CD1c-positive myeloid dendritic cell (primary cell): ENCODE measurements around the gene FBN3.

Source experiments
- DNase-seq: peaks from one replicate; pipeline ENCODE4 v3.0.0-alpha.2; 2016; ENCODE audit errors: extremely low spot score

FBN3 gene

GRCh38 chr19:8148410-8149260 is 757 bp downstream of the FBN3 start:
- DNase-seq, result no peak

- no peak for DNase-seq
Measured at GRCh38 chr19:8148088-8148409, 1.3 kb downstream of the FBN3 start.

- no peak for DNase-seq
Measured at GRCh38 chr19:8147582-8147978, 1.8 kb downstream of the FBN3 start.

GRCh38 chr19:8146877-8147581 is 2.4 kb downstream of the FBN3 start:
- no peak for DNase-seq

GRCh38 chr19:8144273-8144995 is 5.0 kb downstream of the FBN3 start:
- no peak for DNase-seq

GRCh38 chr19:8143041-8143440 is 6.4 kb downstream of the FBN3 start:
- DNase-seq, result no peak

GRCh38 chr19:8142513-8142900 is 6.9 kb downstream of the FBN3 start:
- no peak for DNase-seq

GRCh38 chr19:8141726-8142512 is 7.5 kb downstream of the FBN3 start:
- DNase-seq, result no peak

GRCh38 chr19:8138201-8138600 is 11.2 kb downstream of the FBN3 start:
- no peak for DNase-seq

GRCh38 chr19:8137425-8137824 is 12.0 kb downstream of the FBN3 start:
- DNase-seq, result no peak

GRCh38 chr19:8135946-8136618 is 13.3 kb downstream of the FBN3 start:
- no peak for DNase-seq

- DNase-seq, result no peak
Measured at GRCh38 chr19:8132858-8133458, 16.4 kb downstream of the FBN3 start.

GRCh38 chr19:8131517-8131916 is 17.9 kb downstream of the FBN3 start:
- DNase-seq, result no peak

- DNase-seq, result no peak
Measured at GRCh38 chr19:8129061-8129618, 20.3 kb downstream of the FBN3 start.

- DNase-seq, result no peak
Measured at GRCh38 chr19:8128551-8128950, 20.8 kb downstream of the FBN3 start.

- DNase-seq, result no peak
Measured at GRCh38 chr19:8127311-8127710, 22.1 kb downstream of the FBN3 start.

- DNase-seq, result no peak
Measured at GRCh38 chr19:8126511-8126910, 22.9 kb downstream of the FBN3 start.

GRCh38 chr19:8126008-8126407 is 23.4 kb downstream of the FBN3 start:
- DNase-seq, result no peak

GRCh38 chr19:8123683-8124082 is 25.7 kb downstream of the FBN3 start:
- no peak for DNase-seq

- no peak for DNase-seq
Measured at GRCh38 chr19:8120636-8121480, 28.5 kb downstream of the FBN3 start.
